ENCODE data around the gene DEPDC5. TPM values are rescaled to one million over a fixed set of nuclear protein-coding genes. Genes with fewer than 3 reads are reported as not detected.

The DEPDC5 gene
- total and polyA plus RNA-seq, 5 experiments from 2014 or later = 3.9 to 52.4 (median 10.6) TPM

GRCh38 chr22:31843526-31843925 is 89.7 kb downstream of the DEPDC5 start:
- Mint-ChIP-seq H3K9me3 (no peaks in the 10 kb centered on the region), H3K4me1 (no peaks in the 10 kb centered on the region), H3K36me3 (peaks cover 10 to 99% (median 50%) of the 10 kb centered on the region in 3 donors), H3K4me3 (no peak overlapping the region), H3K27ac (peak overlapping the region in 1 of 10 donors; percentile 24), H3K27me3 (no peaks in the 10 kb centered on the region)
- no peak for ATAC-seq
- DNase-seq = no peak
- POLR2A ChIA-PET = no interaction called here

- Mint-ChIP-seq H3K4me3 (no peak overlapping the region), H3K36me3 (peaks cover 17 to 98% (median 52%) of the 10 kb centered on the region in 3 donors), H3K27me3 (no peaks in the 10 kb centered on the region), H3K9me3 (no peaks in the 10 kb centered on the region), H3K27ac (no peak overlapping the region), H3K4me1 (no peaks in the 10 kb centered on the region)
- no peak for ATAC-seq
- POLR2A ChIA-PET = no interaction called here
- DNase-seq = no peak
These were observed 91.1 kb downstream of the DEPDC5 start for GRCh38 chr22:31844941-31845340.

GRCh38 chr22:31846161-31847115 is 92.6 kb downstream of the DEPDC5 start:
- Mint-ChIP-seq H3K4me1 (no peaks in the 10 kb centered on the region), H3K27ac (no peak overlapping the region), H3K27me3 (no peaks in the 10 kb centered on the region), H3K36me3 (peaks cover 17 to 92% (median 46%) of the 10 kb centered on the region in 3 donors), H3K9me3 (no peaks in the 10 kb centered on the region), H3K4me3 (no peak overlapping the region)
- POLR2A ChIA-PET = no interaction called here
- DNase-seq = no peak
- no peak for ATAC-seq

GRCh38 chr22:31848411-31848810 is 94.6 kb downstream of the DEPDC5 start:
- POLR2A ChIA-PET = no interaction called here
- ATAC-seq (no peak), DNase-seq (no peak)
- Mint-ChIP-seq H3K36me3 (peaks cover 13 to 86% (median 43%) of the 10 kb centered on the region in 3 donors), H3K27ac (no peak overlapping the region), H3K27me3 (no peaks in the 10 kb centered on the region), H3K4me3 (no peak overlapping the region), H3K9me3 (no peaks in the 10 kb centered on the region), H3K4me1 (no peaks in the 10 kb centered on the region)

- H3K27me3 Mint-ChIP-seq = no peaks in the 10 kb centered on the region
- no peaks in the 10 kb centered on the region for H3K9me3 Mint-ChIP-seq
- no peak overlapping the region for H3K27ac Mint-ChIP-seq
- ATAC-seq (no peak), DNase-seq (no peak)
- POLR2A ChIA-PET = interaction anchor here (0.6 kb wide), 1 partner anchor 24 kb away, joined by 5 read pairs; no protein-coding TSS in a partner anchor
- no peak overlapping the region for H3K4me3 Mint-ChIP-seq
- peaks cover 13 to 84% (median 36%) of the 10 kb centered on the region in 3 donors for H3K36me3 Mint-ChIP-seq
- H3K4me1 Mint-ChIP-seq = no peaks in the 10 kb centered on the region
These were observed 96.3 kb downstream of the DEPDC5 start for GRCh38 chr22:31850135-31850534.

- no peak for ATAC-seq
- Mint-ChIP-seq H3K4me1 (no peaks in the 10 kb centered on the region), H3K36me3 (peaks cover 7 to 71% (median 22%) of the 10 kb centered on the region in 3 donors), H3K4me3 (no peak overlapping the region), H3K9me3 (no peaks in the 10 kb centered on the region), H3K27me3 (no peaks in the 10 kb centered on the region), H3K27ac (peak overlapping the region in 2 of 10 donors; percentile 20 to 81)
- POLR2A ChIA-PET = no interaction called here
- DNase-seq = no peak
These were observed 99.0 kb downstream of the DEPDC5 start for GRCh38 chr22:31852691-31853421.

GRCh38 chr22:31853736-31854495 is 100.1 kb downstream of the DEPDC5 start:
- no peaks in the 10 kb centered on the region for H3K4me1 Mint-ChIP-seq
- H3K36me3 Mint-ChIP-seq = peaks cover 3 to 65% (median 20%) of the 10 kb centered on the region in 3 donors
- H3K4me3 Mint-ChIP-seq = no peak overlapping the region
- ATAC-seq (no peak), DNase-seq (no peak)
- H3K27me3 Mint-ChIP-seq = no peaks in the 10 kb centered on the region
- H3K27ac Mint-ChIP-seq = peak overlapping the region in 1 of 10 donors; percentile 8
- POLR2A ChIA-PET = no interaction called here
- H3K9me3 Mint-ChIP-seq = no peaks in the 10 kb centered on the region

GRCh38 chr22:31857247-31857646 is 103.4 kb downstream of the DEPDC5 start:
- no peak for ATAC-seq
- no peaks in the 10 kb centered on the region for H3K27me3 Mint-ChIP-seq
- no peaks in the 10 kb centered on the region for H3K9me3 Mint-ChIP-seq
- no peak overlapping the region for H3K4me3 Mint-ChIP-seq
- POLR2A ChIA-PET = no interaction called here
- DNase-seq = no peak
- H3K27ac Mint-ChIP-seq = no peak overlapping the region
- H3K4me1 Mint-ChIP-seq = no peaks in the 10 kb centered on the region
- H3K36me3 Mint-ChIP-seq = peaks cover 0 to 70% (median 23%) of the 10 kb centered on the region in 3 donors

- Mint-ChIP-seq H3K9me3 (no peaks in the 10 kb centered on the region), H3K27me3 (no peaks in the 10 kb centered on the region), H3K27ac (no peak overlapping the region), H3K4me1 (no peaks in the 10 kb centered on the region), H3K36me3 (peaks cover 0 to 55% (median 12%) of the 10 kb centered on the region in 3 donors), H3K4me3 (no peak overlapping the region)
- POLR2A ChIA-PET = interaction anchor here (0.7 kb wide), 1 partner anchor 153 kb away, joined by 3 read pairs; no protein-coding TSS in a partner anchor
- no peak for DNase-seq
- no peak for ATAC-seq
These were observed 107.5 kb downstream of the DEPDC5 start for GRCh38 chr22:31861226-31861840.

GRCh38 chr22:31866918-31867317 is 113.1 kb downstream of the DEPDC5 start:
- H3K27ac Mint-ChIP-seq = peak overlapping the region in 1 of 10 donors; percentile 26
- POLR2A ChIA-PET = no interaction called here
- DNase-seq = no peak
- no peak overlapping the region for H3K4me3 Mint-ChIP-seq
- peaks cover 0 to 3% (median 0%) of the 10 kb centered on the region in 4 donors for H3K4me1 Mint-ChIP-seq
- H3K27me3 Mint-ChIP-seq = no peaks in the 10 kb centered on the region
- ATAC-seq = no peak
- peaks cover 0 to 53% (median 0%) of the 10 kb centered on the region in 3 donors for H3K36me3 Mint-ChIP-seq
- H3K9me3 Mint-ChIP-seq = no peaks in the 10 kb centered on the region

GRCh38 chr22:31867386-31868153 is 113.8 kb downstream of the DEPDC5 start:
- Mint-ChIP-seq H3K27ac (no peak overlapping the region), H3K36me3 (peaks cover 0 to 57% (median 0%) of the 10 kb centered on the region in 3 donors), H3K4me1 (peaks cover 0 to 7% (median 0%) of the 10 kb centered on the region in 4 donors), H3K4me3 (no peak overlapping the region), H3K27me3 (no peaks in the 10 kb centered on the region), H3K9me3 (no peaks in the 10 kb centered on the region)
- ATAC-seq = no peak
- POLR2A ChIA-PET = no interaction called here
- no peak for DNase-seq

Data from naive thymus-derived CD8-positive, alpha-beta T cell (primary cell).